NB4 (cell line): ENCODE results near the gene STIM1.

Experiments used
- DNase-seq: peaks from one replicate; pipeline ENCODE4 v3.0.0; 2010; ENCODE audit warnings: low read depth
- H3K4me3 ChIP-seq: one replicate; pipeline ENCODE4 v1.5.1; 2011; ENCODE audit warnings: mild to moderate bottlenecking, low read depth, low read length, moderate library complexity
- MYC ChIP-seq: IDR thresholded peaks from 2 replicates; pipeline ENCODE4 v1.6.1; 2011; ENCODE audit warnings: low read depth, low read length
- POLR2A ChIP-seq: IDR thresholded peaks from 2 replicates; pipeline ENCODE4 v1.6.1; 2011; ENCODE audit warnings: mild to moderate bottlenecking; ENCODE audit not compliant: insufficient read length; ENCODE audit errors: extremely low read depth
- TF ChIP-seq, protein P1 (sequence below): IDR thresholded peaks from one replicate; pipeline ENCODE4 v1.5.1; 2012; ENCODE audit warnings: low read depth, low read length
- TF ChIP-seq, protein P2 (sequence below): IDR thresholded peaks from 2 replicates; pipeline ENCODE4 v1.6.1; 2011; ENCODE audit warnings: low read depth, low read length

The STIM1 gene

GRCh38 chr11:3911908-3912505 lies 56.5 kb downstream of the STIM1 start:
- TF ChIP-seq POLR2A (no peak), MYC (no peak)
- TF ChIP-seq, protein P1, sequence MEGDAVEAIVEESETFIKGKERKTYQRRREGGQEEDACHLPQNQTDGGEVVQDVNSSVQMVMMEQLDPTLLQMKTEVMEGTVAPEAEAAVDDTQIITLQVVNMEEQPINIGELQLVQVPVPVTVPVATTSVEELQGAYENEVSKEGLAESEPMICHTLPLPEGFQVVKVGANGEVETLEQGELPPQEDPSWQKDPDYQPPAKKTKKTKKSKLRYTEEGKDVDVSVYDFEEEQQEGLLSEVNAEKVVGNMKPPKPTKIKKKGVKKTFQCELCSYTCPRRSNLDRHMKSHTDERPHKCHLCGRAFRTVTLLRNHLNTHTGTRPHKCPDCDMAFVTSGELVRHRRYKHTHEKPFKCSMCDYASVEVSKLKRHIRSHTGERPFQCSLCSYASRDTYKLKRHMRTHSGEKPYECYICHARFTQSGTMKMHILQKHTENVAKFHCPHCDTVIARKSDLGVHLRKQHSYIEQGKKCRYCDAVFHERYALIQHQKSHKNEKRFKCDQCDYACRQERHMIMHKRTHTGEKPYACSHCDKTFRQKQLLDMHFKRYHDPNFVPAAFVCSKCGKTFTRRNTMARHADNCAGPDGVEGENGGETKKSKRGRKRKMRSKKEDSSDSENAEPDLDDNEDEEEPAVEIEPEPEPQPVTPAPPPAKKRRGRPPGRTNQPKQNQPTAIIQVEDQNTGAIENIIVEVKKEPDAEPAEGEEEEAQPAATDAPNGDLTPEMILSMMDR = no peak
- TF ChIP-seq, protein P2, sequence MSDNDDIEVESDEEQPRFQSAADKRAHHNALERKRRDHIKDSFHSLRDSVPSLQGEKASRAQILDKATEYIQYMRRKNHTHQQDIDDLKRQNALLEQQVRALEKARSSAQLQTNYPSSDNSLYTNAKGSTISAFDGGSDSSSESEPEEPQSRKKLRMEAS = no peak
- H3K4me3 ChIP-seq = no peak overlapping the region
- no peak for DNase-seq

DNA sequence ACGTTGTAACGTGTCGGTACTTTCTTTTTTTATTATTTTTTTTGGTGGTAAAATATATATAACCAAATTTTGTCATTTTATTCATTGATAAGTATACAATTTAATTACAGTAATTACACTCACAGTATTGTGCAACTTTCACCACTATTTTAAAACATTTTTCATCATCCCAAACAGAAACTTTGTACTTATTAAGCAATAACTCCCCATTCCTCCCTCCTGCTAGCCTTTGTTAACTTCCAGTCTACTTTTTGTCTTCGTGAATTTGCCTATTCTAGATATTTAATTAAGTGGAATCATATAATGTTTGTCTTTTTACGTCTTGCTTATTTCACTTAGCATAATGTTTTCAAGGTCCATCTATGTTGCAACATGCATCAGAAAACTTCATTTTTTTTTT lies 58.5 kb downstream of the STIM1 start:
- TF ChIP-seq MYC (no peak), POLR2A (no peak)
- TF ChIP-seq, protein P1 = no peak
- TF ChIP-seq, protein P2 = no peak
- H3K4me3 ChIP-seq = no peak overlapping the region
- peak; percentile 44 for DNase-seq

DNA sequence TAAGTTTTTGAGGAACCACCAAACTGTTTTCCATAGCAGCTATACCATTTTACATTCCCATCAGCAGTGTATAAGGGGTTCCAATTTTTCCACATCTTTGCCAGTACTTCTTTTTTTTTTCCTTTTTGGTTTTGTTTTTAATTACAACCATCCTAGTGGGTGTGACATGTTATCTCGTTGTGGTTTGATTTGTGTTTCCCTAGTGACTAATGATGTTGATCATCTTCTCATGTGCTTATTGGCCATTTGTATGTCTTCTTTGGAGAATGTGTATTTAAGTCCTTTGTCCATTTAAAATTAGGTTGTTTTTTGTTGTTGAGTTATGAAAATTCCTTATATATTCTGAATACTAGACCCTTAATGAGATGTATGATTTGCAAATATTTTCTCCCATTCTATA lies 59.3 kb downstream of the STIM1 start:
- DNase-seq = no peak
- TF ChIP-seq MYC (no peak), POLR2A (no peak)
- TF ChIP-seq, protein P2 = no peak
- TF ChIP-seq, protein P1 = no peak
- H3K4me3 ChIP-seq = no peak overlapping the region

- no peak for DNase-seq
- TF ChIP-seq MYC (no peak), POLR2A (no peak)
- TF ChIP-seq, protein P1 = no peak
- TF ChIP-seq, protein P2 = no peak
These were observed 61.5 kb downstream of the STIM1 start for GRCh38 chr11:3916962-3917361.

GRCh38 chr11:3920148-3920852 lies 64.8 kb downstream of the STIM1 start:
- peak; percentile 86 for DNase-seq
- no peak for TF ChIP-seq MYC
- TF ChIP-seq, protein P1 = no peak
- TF ChIP-seq, protein P2 = no peak
- no peak for TF ChIP-seq POLR2A
- H3K4me3 ChIP-seq = no peak overlapping the region

More at GRCh38 chr11:3916962-3917361, 61.5 kb downstream of the STIM1 start:
- no peak overlapping the region for H3K4me3 ChIP-seq
